GM12878 (cell line): ENCODE data around the gene HIBCH. TPM values are rescaled to one million over a fixed set of nuclear protein-coding genes. Genes with fewer than 3 reads are reported as not detected.

Experiments
- ATAC-seq: fragments of 200-7000 bp; cut with Tn5 transposase; 3 replicates; pipeline ENCODE4 v1.9.1; 2020; ENCODE audit warnings: mild to moderate bottlenecking, moderate library complexity
- BruUV-seq: library from RNA; stranded (reverse); fragments of 400-500 nt; replicated peaks from 2 replicates; lab custom pipeline; 2021; lab: Mats Ljungman, UMichigan
- CTCF ChIA-PET: fragments of 300-600 bp; sonication (Branson Sonifier 250); formaldehyde crosslinking; extraction: SDS; loops from one replicate; lab custom pipeline; 2021; ENCODE audit warnings: inconsistent platforms; lab: Yijun Ruan, JAX
- POLR2A ChIA-PET: fragments of 350-600 bp; formaldehyde crosslinking; extraction: SDS; loops from one replicate; lab custom pipeline; 2021; ENCODE audit warnings: inconsistent platforms; lab: Charles Lee
- RAD21 ChIA-PET: fragments of 300-600 bp; sonication (Branson Sonifier 250); formaldehyde crosslinking; loops from one replicate; lab custom pipeline; 2023; ENCODE audit warnings: antibody characterized with exemption; ENCODE audit not compliant: unreplicated experiment; lab: Charles Lee
- SMC1A ChIA-PET: fragments of 300-600 bp; sonication (Branson Sonifier 250); formaldehyde crosslinking; loops from one replicate; lab custom pipeline; 2023; ENCODE audit not compliant: unreplicated experiment, uncharacterized antibody; lab: Charles Lee
- DNase-seq: peaks from one replicate; pipeline ENCODE4 v3.0.0-alpha.2; 2011; ENCODE audit warnings: low read depth, low spot score
- FAIRE-seq: peaks from 3 replicates; lab custom pipeline; 2011; peaks lifted over from hg19 to GRCh38; lab: Jason Lieb, UNC
- H2AFZ ChIP-seq: 2 replicates; pipeline ENCODE4 v1.6.0; 2011; ENCODE audit warnings: low read depth, low read length, control low read depth; ENCODE audit not compliant: control insufficient read depth
- H3K27ac ChIP-seq: 2 replicates; pipeline ENCODE4 v1.5.1; 2011; ENCODE audit warnings: control low read depth; ENCODE audit not compliant: control insufficient read depth, insufficient read depth
- H3K27me3 ChIP-seq, 2 experiments: replicated peaks in 1 of 2; 2 replicates each; pipeline versions ENCODE4 v1.6.0 to v1.6.1; 2011; ENCODE audit warnings: low read length in 1 of 2; ENCODE audit not compliant: control insufficient read depth in 2 of 2, insufficient read depth in 2 of 2
- H3K36me3 ChIP-seq, 2 experiments: 2 replicates each; pipeline ENCODE4 v1.5.1; 2011; ENCODE audit warnings: low read length in 1 of 2; ENCODE audit not compliant: control insufficient read depth in 2 of 2, insufficient read depth in 2 of 2
- H3K4me1 ChIP-seq: 2 replicates; pipeline ENCODE4 v1.6.1; 2011; ENCODE audit warnings: mild to moderate bottlenecking, low read length, moderate library complexity, mixed read lengths; ENCODE audit not compliant: control insufficient read depth, insufficient read depth
- H3K4me2 ChIP-seq: 2 replicates; pipeline ENCODE4 v1.6.0; 2011; ENCODE audit warnings: control low read depth; ENCODE audit not compliant: control insufficient read depth, insufficient read depth
- H3K4me3 ChIP-seq: fragments of 200-600 bp; sonication (generic); 2 replicates; pipeline ENCODE4 v1.5.1; 2016
- H3K79me2 ChIP-seq: 2 replicates; pipeline ENCODE4 v1.6.0; 2011; ENCODE audit warnings: low read length; ENCODE audit not compliant: control insufficient read depth, insufficient read depth
- H3K9ac ChIP-seq: 2 replicates; pipeline ENCODE4 v1.8.0; 2011; ENCODE audit warnings: low read length, control low read depth, mixed read lengths; ENCODE audit not compliant: control insufficient read depth, insufficient read depth
- H3K9me3 ChIP-seq: replicated peaks from 3 replicates; pipeline ENCODE4 v1.5.1; 2011; ENCODE audit warnings: mild to moderate bottlenecking, low read length; ENCODE audit not compliant: control insufficient read depth, insufficient read depth
- H4K20me1 ChIP-seq: 2 replicates; pipeline ENCODE4 v1.6.0; 2011; ENCODE audit not compliant: control insufficient read depth, insufficient read depth
- ASH2L ChIP-seq: fragments of 300-600, 200-600 bp; sonication (generic); IDR thresholded peaks from 2 replicates; pipeline ENCODE4 v1.6.1; 2017; ENCODE audit warnings: low read depth, mild to moderate bottlenecking, borderline replicate concordance
- BACH1 ChIP-seq: fragments of 450-650 bp; IDR thresholded peaks from 2 replicates; pipeline ENCODE4 v1.6.1; 2017; ENCODE audit warnings: mild to moderate bottlenecking, borderline replicate concordance
- BHLHE40 ChIP-seq, 2 experiments: fragments of 450-650 bp in 1 of 2; IDR thresholded peaks; 2 replicates each; pipeline ENCODE4 v1.6.1; 2011 to 2017; ENCODE audit warnings: low read depth in 2 of 2, borderline replicate concordance in 1 of 2, improper control_type of control experiment in 1 of 2, low read length in 1 of 2, mild to moderate bottlenecking in 1 of 2
- HDAC2 ChIP-seq: fragments of 200-600 bp; sonication (generic); IDR thresholded peaks from 2 replicates; pipeline ENCODE4 v1.6.1; 2017
- NR2F1 ChIP-seq: fragments of 450-650 bp; conservative IDR thresholded peaks from 2 replicates; pipeline ENCODE4 v1.6.1; 2017; ENCODE audit warnings: mild to moderate bottlenecking
- PAX8 ChIP-seq: fragments of 450-650 bp; IDR thresholded peaks from 2 replicates; pipeline ENCODE4 v1.6.1; 2017; ENCODE audit warnings: mild to moderate bottlenecking, moderate library complexity
- PML ChIP-seq: IDR thresholded peaks from 2 replicates; pipeline ENCODE4 v1.6.1; 2012; ENCODE audit warnings: low read length, inconsistent platforms
- RAD21 ChIP-seq: IDR thresholded peaks from 2 replicates; pipeline ENCODE4 v1.6.1; 2011; ENCODE audit warnings: mild to moderate bottlenecking, low read depth, low read length, moderate library complexity; ENCODE audit not compliant: insufficient read depth
- RUNX3 ChIP-seq: IDR thresholded peaks from 2 replicates; pipeline ENCODE4 v1.6.1; 2012; ENCODE audit warnings: low read length, inconsistent platforms
- SMC3 ChIP-seq: IDR thresholded peaks from 2 replicates; pipeline ENCODE4 v1.6.1; 2011; ENCODE audit warnings: low read length, improper control_type of control experiment, borderline replicate concordance
- STAT3 ChIP-seq: IDR thresholded peaks from 2 replicates; pipeline ENCODE4 v1.6.1; 2011; ENCODE audit warnings: low read depth, low read length, improper control_type of control experiment
- TCF12 ChIP-seq: IDR thresholded peaks from 2 replicates; pipeline ENCODE4 v1.6.1; 2011; ENCODE audit warnings: low read depth, mild to moderate bottlenecking, low read length
- YY1 ChIP-seq: IDR thresholded peaks from 2 replicates; pipeline ENCODE4 v1.6.1; 2011; ENCODE audit warnings: low read depth, mild to moderate bottlenecking, low read length
- ZBTB33 ChIP-seq: fragments of 450-650 bp; IDR thresholded peaks from 2 replicates; pipeline ENCODE4 v1.6.1; 2017; ENCODE audit warnings: mild to moderate bottlenecking
- WGBS: methylation state at CpG from one replicate; pipeline ENCODE4 v1.1.6; 2016; ENCODE audit warnings: low lambda C conversion rate; ENCODE audit not compliant: insufficient replicate concordance, insufficient coverage; ENCODE audit errors: missing lambda C conversion rate; 5-methylcytosine and 5-hydroxymethylcytosine counted together
- in situ Hi-C: fragments of 300-500 bp; cut with MboI; formaldehyde crosslinking; loops from 9 replicates; pipeline ENCODE4 v1.14.3; 2018; ENCODE audit warnings: mixed read lengths
- intact Hi-C: fragments of 100-400 bp; cut with micrococcal nuclease; formaldehyde crosslinking; loops from one replicate; pipeline ENCODE4 v1.14.2; 2022; ENCODE audit not compliant: unreplicated experiment
- polyA plus RNA-seq, 11 experiments: library from polyadenylated mRNA; depleted of rRNA in 4 of 11; unstranded in 6 of 11; stranded (reverse) in 5 of 11; fragments of >200 nt; fragmentation: Nextera tagmentation in 4 of 11; fragmentation: Illumina TruSeq in 1 of 11; extraction: Ambion mirVana in 4 of 11; extraction: Trizol in 1 of 11; gene quantifications; 1 replicate in 1 of 11; 2 replicates in 10 of 11; pipeline versions ENCODE4 v1.2.1 to v1.2.3, GENCODE V29; 2011 to 2016; ENCODE audit warnings: inconsistent platforms in 2 of 11, missing spikeins in 2 of 11, low read depth in 1 of 11
- total RNA-seq, 4 experiments: library from RNA; depleted of rRNA in 3 of 4; stranded (reverse); fragments of >200 nt in 3 of 4; fragmentation: Illumina TruSeq in 1 of 4; extraction: Trizol in 1 of 4; gene quantifications; 2 replicates each; pipeline versions ENCODE4 v1.2.1 to v1.2.3, GENCODE V29; 2013 to 2021

HIBCH gene
- total and polyA plus RNA-seq, 10 of the 15 experiments (the other 5 are each of a cell fraction or from before 2014, with no cell fraction given) = 22.3 to 81.0 (median 37.4) TPM

DNA sequence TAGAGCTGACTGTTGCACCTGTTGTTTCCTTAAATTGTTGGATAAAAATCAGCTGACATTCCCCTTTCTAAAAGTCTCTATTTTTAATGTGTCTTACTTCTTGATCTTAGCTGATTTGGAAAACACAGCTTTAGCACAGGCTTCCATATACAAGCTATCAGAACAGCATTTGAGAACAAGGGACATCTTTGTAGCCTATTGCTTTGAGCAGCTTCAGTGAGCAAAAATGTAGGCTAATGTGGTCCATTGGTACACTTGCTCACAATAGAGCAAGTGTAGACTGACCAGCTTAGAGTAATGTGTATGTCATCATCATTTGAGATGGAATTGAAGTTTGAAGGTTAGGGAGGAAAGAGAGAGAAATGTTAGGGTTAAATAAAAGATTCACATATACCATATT, 30.7 kb upstream of the HIBCH start:
- SMC1A ChIA-PET = interaction anchor here (0.7 to 1.2 kb wide), 4 partner anchors 9 to 32 kb away, joined by 3 to 5 read pairs (median 3); no protein-coding TSS in a partner anchor

GRCh38 chr2:190344276-190344827, 24.7 kb upstream of the HIBCH start:
- peak overlapping the region; percentile 77 for H3K4me3 ChIP-seq
- FAIRE-seq (peak; percentile 71), ATAC-seq (peak; percentile 84), DNase-seq (no peak)
- no TSS peak for BruUV-seq
- peaks cover 8% of the 10 kb centered on the region; the same call in 1 of the 2 replicates for H3K4me1 ChIP-seq
- ChIA-PET RAD21 (interaction anchor here (0.8 to 3.1 kb wide), 19 partner anchors 9 to 669 kb away, joined by 3 to 36 read pairs (median 4); partner anchors contain the start of gene HIBCH), SMC1A (interaction anchor here (0.7 to 5.2 kb wide), 22 partner anchors 10 to 335 kb away, joined by 3 to 46 read pairs (median 4); partner anchors contain the start of gene HIBCH), POLR2A (interaction anchor here (0.6 to 3.1 kb wide), 7 partner anchors 9 to 456 kb away, joined by 3 to 15 read pairs (median 8); partner anchors contain the start of gene HIBCH), CTCF (interaction anchor here (0.5 to 5.8 kb wide), 28 partner anchors 11 to 705 kb away, joined by 3 to 48 read pairs (median 6); partner anchors contain the start of gene HIBCH)
- no peak overlapping the region for H3K27ac ChIP-seq
- no peaks in the 10 kb centered on the region for H3K79me2 ChIP-seq
- intact Hi-C loops (no loop called here), in situ Hi-C loops (no loop called here)
- no peaks in the 10 kb centered on the region for H3K9me3 ChIP-seq
- H3K4me2 ChIP-seq = peak overlapping the region; percentile 91
- WGBS = 8% methylated on average over 7 of the region's 7 CpGs
- H2AFZ ChIP-seq = peak overlapping the region; percentile 90
- H3K27me3 ChIP-seq = no peaks in the 10 kb centered on the region
- no peaks in the 10 kb centered on the region for H4K20me1 ChIP-seq
- H3K9ac ChIP-seq = peak overlapping the region; percentile 70
- no peaks in the 10 kb centered on the region for H3K36me3 ChIP-seq
- TF ChIP-seq RAD21 (peak; percentile 35; the same call in 1 of the 2 replicates), HDAC2 (0 out of 2 replicates have a peak, but pooled peaks have one; percentile 34), YY1 (no peak), RUNX3 (peak; percentile 6; the same call in 1 of the 2 replicates), NR2F1 (peak; percentile 48; the same call in 1 of the 2 replicates), TCF12 (0 out of 2 replicates have a peak, but pooled peaks have one; percentile 6), BACH1 (no peak), ZBTB33 (0 out of 2 replicates have a peak, but pooled peaks have one; percentile 6), STAT3 (no peak), BHLHE40 (IDR thresholded peaks at IDR 0.05; ENCODE audit: borderline replicate concordance in 1 of 2, low read depth in 2 of 2, low read length in 1 of 2) (no peak), SMC3 (peak; percentile 34; the same call in 1 of the 2 replicates)

More for the DNA sequence above, 30.7 kb upstream of the HIBCH start:
- intact Hi-C loops = no loop called here
- Histone ChIP-seq H3K9ac (no peak overlapping the region), H3K79me2 (no peaks in the 10 kb centered on the region), H3K27me3 (no peaks in the 10 kb centered on the region), H3K4me1 (no peaks in the 10 kb centered on the region), H3K27ac (no peak overlapping the region), H3K4me3 (no peak overlapping the region), H3K4me2 (no peak overlapping the region), H3K36me3 (no peaks in the 10 kb centered on the region), H4K20me1 (no peaks in the 10 kb centered on the region)
- ChIA-PET POLR2A (no interaction called here), CTCF (interaction anchor here (1.4 to 1.5 kb wide), 2 partner anchors 10 to 261 kb away, joined by 4 to 6 read pairs; no protein-coding TSS in a partner anchor), RAD21 (interaction anchor here (1.1 to 1.3 kb wide), 2 partner anchors 10 to 331 kb away, joined by 4 read pairs; no protein-coding TSS in a partner anchor)
- DNase-seq (no peak), ATAC-seq (no peak)
- BruUV-seq = no TSS peak
- TF ChIP-seq PAX8 (no peak), PML (no peak), NR2F1 (no peak), ASH2L (no peak)
- TF ChIP-seq, all 136 proteins: peak for 0
- FAIRE-seq = no peak
- H2AFZ ChIP-seq = no peak overlapping the region
- H3K9me3 ChIP-seq = no peaks in the 10 kb centered on the region
- in situ Hi-C loops = no loop called here
